HepG2 (cell line): ENCODE results near the gene REM2. TPM values are rescaled to one million over a fixed set of nuclear protein-coding genes. Genes with fewer than 3 reads are reported as not detected.

Experiments used
- ATAC-seq: fragments of 200-7000 bp; cut with Tn5 transposase; 3 replicates; pipeline ENCODE4 v1.9.1; 2020; ENCODE audit warnings: mild to moderate bottlenecking, moderate library complexity
- BruUV-seq: library from RNA; stranded (reverse); fragments of 400-500 nt; replicated peaks from 2 replicates; lab custom pipeline; 2021; lab: Mats Ljungman, UMichigan
- CTCF ChIA-PET: fragments of 300-600 bp; formaldehyde crosslinking; extraction: SDS; loops from one replicate; lab custom pipeline; 2021; ENCODE audit warnings: low total read pairs, inconsistent platforms, low intra/inter-chr PET ratio; lab: Yijun Ruan, JAX
- POLR2A ChIA-PET: fragments of 350-600 bp; sonication (Branson Sonifier 250); formaldehyde crosslinking; loops from one replicate; lab custom pipeline; 2020; ENCODE audit warnings: antibody characterized with exemption, inconsistent platforms; lab: Yijun Ruan, JAX
- DNase-seq: peaks from one replicate; pipeline ENCODE4 v3.0.0-alpha.2; 2015; ENCODE audit warnings: low spot score
- FAIRE-seq: peaks from 3 replicates; lab custom pipeline; 2011; peaks lifted over from hg19 to GRCh38; lab: Jason Lieb, UNC
- H2AFZ ChIP-seq: one replicate; pipeline ENCODE4 v1.6.1; 2011; ENCODE audit warnings: low read length, inconsistent platforms
- H3K27ac ChIP-seq: fragments of 300-600 bp; 3 replicates; pipeline ENCODE4 v1.8.0; 2011; ENCODE audit warnings: mixed run types, mild to moderate bottlenecking, mixed read lengths, low read length, inconsistent platforms; ENCODE audit not compliant: insufficient read depth; ENCODE audit errors: extremely low read length
- H3K27me3 ChIP-seq, 2 experiments: fragments of 200-600 bp in 1 of 2; 2 replicates in 1 of 2; 3 replicates in 1 of 2; pipeline versions ENCODE4 v1.6.0 to v1.8.0; 2011; ENCODE audit warnings: low read length in 2 of 2, mild to moderate bottlenecking in 2 of 2, moderate library complexity in 2 of 2, inconsistent platforms in 1 of 2; ENCODE audit not compliant: insufficient read depth in 2 of 2, control insufficient read depth in 1 of 2
- H3K36me3 ChIP-seq, 2 experiments: fragments of 200-600 bp in 1 of 2; replicated peaks in 1 of 2; 2 replicates in 1 of 2; 3 replicates in 1 of 2; pipeline versions ENCODE4 v1.5.1 to v1.8.0; 2011; ENCODE audit warnings: low read length in 2 of 2, inconsistent platforms in 1 of 2; ENCODE audit not compliant: insufficient read depth in 2 of 2, control insufficient read depth in 1 of 2
- H3K4me1 ChIP-seq: 2 replicates; pipeline ENCODE4 v1.5.1; 2012; ENCODE audit warnings: low read length, inconsistent platforms; ENCODE audit not compliant: insufficient read depth
- H3K4me2 ChIP-seq: 2 replicates; pipeline ENCODE4 v1.6.0; 2011; ENCODE audit warnings: low read depth, low read length, inconsistent platforms
- H3K4me3 ChIP-seq, 3 experiments: fragments of 200-600 bp in 1 of 3; sonication (generic), shearing (Covaris generic) in 1 of 3; replicated peaks in 1 of 3; 2 replicates each; pipeline ENCODE4 v1.5.1; 2011 to 2016; ENCODE audit warnings: low read length in 3 of 3, inconsistent platforms in 2 of 3, low read depth in 2 of 3, mild to moderate bottlenecking in 2 of 3, control low read depth in 1 of 3, mixed read lengths in 1 of 3; ENCODE audit not compliant: insufficient read depth in 1 of 3
- H3K79me2 ChIP-seq: one replicate; pipeline ENCODE4 v1.6.1; 2011; ENCODE audit warnings: low read length, inconsistent platforms; ENCODE audit not compliant: insufficient read depth
- H3K9ac ChIP-seq: 2 replicates; pipeline ENCODE4 v1.6.0; 2011; ENCODE audit warnings: mild to moderate bottlenecking, low read depth, low read length, inconsistent platforms; ENCODE audit not compliant: insufficient read depth
- H3K9me3 ChIP-seq: 2 replicates; pipeline ENCODE4 v1.5.1; 2012; ENCODE audit warnings: mild to moderate bottlenecking, low read length
- H4K20me1 ChIP-seq: 2 replicates; pipeline ENCODE4 v1.6.0; 2011; ENCODE audit warnings: inconsistent platforms, mild to moderate bottlenecking, low read length, moderate library complexity; ENCODE audit not compliant: insufficient read depth
- DNMT3B ChIP-seq: conservative IDR thresholded peaks from 2 replicates; pipeline ENCODE4 v1.6.1; 2016; ENCODE audit warnings: missing biosample characterization, control low read depth
- MTA1 ChIP-seq: sonication (generic); formaldehyde crosslinking; IDR thresholded peaks from 2 replicates; pipeline ENCODE4 v1.4.0; 2020; ENCODE audit warnings: missing genetic modification reagents, mild to moderate bottlenecking, borderline replicate concordance
- RBFOX2 ChIP-seq: fragments of 200-400 bp; formaldehyde crosslinking; IDR thresholded peaks from 2 replicates; pipeline ENCODE4 v1.6.1; 2017; ENCODE audit warnings: low read depth, mild to moderate bottlenecking, low read length
- ZFP91 ChIP-seq: sonication (generic); formaldehyde crosslinking; IDR thresholded peaks from 2 replicates; pipeline ENCODE4 v1.9.0; 2022; ENCODE audit warnings: missing genetic modification reagents, mild to moderate bottlenecking, borderline replicate concordance
- ZNF337 ChIP-seq: sonication (generic); formaldehyde crosslinking; IDR thresholded peaks from 2 replicates; pipeline ENCODE4 v1.5.1; 2020; ENCODE audit warnings: missing genetic modification reagents, low read depth, mild to moderate bottlenecking, borderline replicate concordance
- ZNF687 ChIP-seq: sonication (generic); formaldehyde crosslinking; IDR thresholded peaks from 2 replicates; pipeline ENCODE4 v1.5.1; 2020; ENCODE audit warnings: mild to moderate bottlenecking, missing genetic modification reagents, moderate library complexity
- ZNF768 ChIP-seq: sonication (generic); formaldehyde crosslinking; IDR thresholded peaks from 2 replicates; pipeline ENCODE4 v1.4.0; 2020; ENCODE audit warnings: missing genetic modification reagents
- WGBS: methylation state at CpG from one replicate; pipeline ENCODE4 v1.1.6; 2017; ENCODE audit warnings: low lambda C conversion rate; 5-methylcytosine and 5-hydroxymethylcytosine counted together
- in situ Hi-C: cut with HindIII; loops from 2 replicates; pipeline ENCODE4 v1.10.0; 2017; ENCODE audit warnings: low pct_unique_long_range_greater_than_20kb; ENCODE audit not compliant: extremely low pct_ligation_motif_present
- intact Hi-C: fragments of 100-400 bp; cut with micrococcal nuclease; formaldehyde crosslinking; loops from one replicate; pipeline ENCODE4 v1.10.0; 2022; ENCODE audit not compliant: unreplicated experiment
- polyA plus RNA-seq, 8 experiments: library from polyadenylated mRNA; depleted of rRNA in 3 of 8; stranded (reverse) in 7 of 8; unstranded in 1 of 8; fragments of >200 nt; fragmentation: Illumina TruSeq in 4 of 8; extraction: Trizol in 4 of 8; gene quantifications; 2 replicates each; pipeline versions ENCODE4 v1.2.1 to v1.2.3, GENCODE V29; 2011 to 2016; ENCODE audit warnings: low read depth in 4 of 8, missing spikeins in 1 of 8, mixed read lengths in 1 of 8; ENCODE audit not compliant: insufficient read depth in 1 of 8
- total RNA-seq, 5 experiments: library from RNA; depleted of rRNA; stranded (reverse); fragments of >200 nt; fragmentation: Illumina TruSeq; extraction: Trizol; gene quantifications; 2 replicates each; pipeline ENCODE4 v1.2.3, GENCODE V29; 2016; ENCODE audit warnings: low read depth in 1 of 5

The REM2 gene
- total and polyA plus RNA-seq, 2 of the 13 experiments (the other 11 are each of a cell fraction or from before 2014, with no cell fraction given) = 0.20 TPM; not detected in 1

GRCh38 chr14:22877000-22877501 lies 6.0 kb upstream of the REM2 start:
- intact Hi-C loops (no loop called here), in situ Hi-C loops (no loop called here)
- Histone ChIP-seq H3K9me3 (no peaks in the 10 kb centered on the region), H3K36me3 (peaks cover 14% of the 10 kb centered on the region in 2 experiments; a peak in 4 of 5 replicates), H2AFZ (no peak overlapping the region), H3K4me2 (no peak overlapping the region), H3K9ac (no peak overlapping the region), H3K27ac (no peak overlapping the region), H3K79me2 (no peaks in the 10 kb centered on the region), H3K27me3 (peaks cover under 1 to 5% of the 10 kb centered on the region in 2 experiments; a peak in 4 of 5 replicates), H3K4me3 (no peak overlapping the region), H4K20me1 (no peaks in the 10 kb centered on the region; the same call in 1 of the 2 replicates), H3K4me1 (peaks cover 22% of the 10 kb centered on the region)
- no peak for DNase-seq
- no TSS peak for BruUV-seq
- WGBS = 95% methylated on average over 22 of the region's 22 CpGs
- CTCF ChIA-PET = no interaction called here
- POLR2A ChIA-PET = no interaction called here
- FAIRE-seq = no peak
- 0 out of 2 replicates have a peak, but pooled peaks have one; percentile 12 for TF ChIP-seq MTA1 (CRISPR knock-in tag)
- no peak for TF ChIP-seq ZNF337 (CRISPR knock-in tag)
- peak; percentile 58; the same call in 1 of the 2 replicates for TF ChIP-seq ZNF768 (CRISPR knock-in tag)
- TF ChIP-seq DNMT3B (CRISPR knock-in tag) = no peak
- 0 out of 2 replicates have a peak, but pooled peaks have one; percentile 12 for TF ChIP-seq ZNF687 (CRISPR knock-in tag)
- peak; percentile 34; the same call in 1 of the 2 replicates for TF ChIP-seq ZFP91
- TF ChIP-seq RBFOX2 = 0 out of 2 replicates have a peak, but pooled peaks have one; percentile 37
- no peak for ATAC-seq
